HG02885 (cell line): ENCODE results near the gene ZNF764.

ENCODE experiments used
- ATAC-seq: cut with Tn5 transposase; IDR thresholded peaks from one replicate; pipeline ENCODE4 v1.9.1; 2021; ENCODE audit warnings: mild to moderate bottlenecking; ENCODE audit not compliant: unreplicated experiment, poor library complexity

ZNF764 gene

GRCh38 chr16:30510376-30510938, 47.7 kb downstream of the ZNF764 start:
- no peak for ATAC-seq

GRCh38 chr16:30509081-30509765, 49.0 kb downstream of the ZNF764 start:
- ATAC-seq = no peak
